D721Med (cell line): ENCODE data around the gene HIC1.

Experiments used
- DNase-seq: peaks from one replicate; pipeline ENCODE4 v3.0.0; 2011; ENCODE audit warnings: low spot score; ENCODE audit not compliant: insufficient read length
- FAIRE-seq: peaks from 2 replicates; lab custom pipeline; 2011; peaks lifted over from hg19 to GRCh38; lab: Jason Lieb, UNC
- CTCF ChIP-seq: IDR thresholded peaks from 2 replicates; pipeline ENCODE4 v1.5.1; 2012; ENCODE audit warnings: mild to moderate bottlenecking, control low read depth; ENCODE audit not compliant: insufficient read depth; ENCODE audit errors: missing control alignments

Gene HIC1

GRCh38 chr17:2027528-2028233 lies 27.2 kb upstream of the HIC1 start:
- FAIRE-seq: no peak
- TF ChIP-seq CTCF: no peak
- no peak for DNase-seq

GRCh38 chr17:2028234-2028614 lies 26.7 kb upstream of the HIC1 start:
- no peak for TF ChIP-seq CTCF
- DNase-seq: no peak
- FAIRE-seq: no peak

- FAIRE-seq (no peak), DNase-seq (no peak)
- TF ChIP-seq CTCF: no peak
Observed at GRCh38 chr17:2028737-2029136, 26.2 kb upstream of the HIC1 start.

- peak; percentile 85 for DNase-seq
- peak; percentile 91 for FAIRE-seq
- no peak for TF ChIP-seq CTCF
Observed at GRCh38 chr17:2029911-2030778, 24.8 kb upstream of the HIC1 start, which contains the start of gene DPH1. DPH1 (plus strand) TSS chr17:2030153; CDS start chr17:2030170, 17 bp downstream.

GRCh38 chr17:2030779-2031163 lies 24.1 kb upstream of the HIC1 start:
- TF ChIP-seq CTCF: peak; percentile 23
- FAIRE-seq (no peak), DNase-seq (no peak)

GRCh38 chr17:2033153-2033552 lies 21.8 kb upstream of the HIC1 start:
- TF ChIP-seq CTCF: no peak
- DNase-seq (no peak), FAIRE-seq (no peak)
